DND-41 (cell line): ENCODE data around the gene WNT10A.

Experiments used
- ATAC-seq: fragments of 200-7000 bp; cut with Tn5 transposase; 3 replicates; pipeline ENCODE4 v1.9.1; 2021; ENCODE audit warnings: low read depth; ENCODE audit not compliant: insufficient read depth
- DNase-seq: peaks from one replicate; pipeline ENCODE4 v3.0.0-alpha.2; 2020
- H2AFZ ChIP-seq: 2 replicates; pipeline ENCODE4 v1.6.0; 2012; ENCODE audit warnings: low read depth, low read length
- H3K27ac ChIP-seq: 2 replicates; pipeline ENCODE4 v1.5.1; 2012; ENCODE audit warnings: low read length, inconsistent platforms
- H3K27me3 ChIP-seq: fragments of 200-600 bp; sonication (generic); 2 replicates; pipeline ENCODE4 v1.6.0; 2012; ENCODE audit warnings: low read length, mild to moderate bottlenecking, inconsistent platforms; ENCODE audit not compliant: insufficient read depth, poor library complexity
- H3K36me3 ChIP-seq: 2 replicates; pipeline ENCODE4 v1.5.1; 2012; ENCODE audit warnings: low read length, inconsistent platforms; ENCODE audit not compliant: insufficient read depth
- H3K4me1 ChIP-seq: 2 replicates; pipeline ENCODE4 v1.5.1; 2012; ENCODE audit warnings: mild to moderate bottlenecking, low read length; ENCODE audit not compliant: insufficient read depth
- H3K4me2 ChIP-seq: 2 replicates; pipeline ENCODE4 v1.6.0; 2012; ENCODE audit warnings: mild to moderate bottlenecking, moderate library complexity, low read length, inconsistent platforms; ENCODE audit not compliant: insufficient read depth
- H3K4me3 ChIP-seq, 2 experiments: fragments of 200-600 bp in 1 of 2; shearing (Covaris generic) in 1 of 2; 2 replicates each; pipeline ENCODE4 v1.5.1; 2012 to 2016; ENCODE audit warnings: inconsistent platforms in 2 of 2, low read length in 2 of 2, mild to moderate bottlenecking in 2 of 2, low read depth in 1 of 2, moderate library complexity in 1 of 2
- H3K79me2 ChIP-seq: 2 replicates; pipeline ENCODE4 v1.6.0; 2012; ENCODE audit warnings: low read length, inconsistent platforms; ENCODE audit not compliant: insufficient read depth
- H3K9ac ChIP-seq: 2 replicates; pipeline ENCODE4 v1.6.0; 2012; ENCODE audit warnings: low read depth, mild to moderate bottlenecking, inconsistent platforms, low read length, moderate library complexity
- H3K9me3 ChIP-seq: 2 replicates; pipeline ENCODE4 v1.5.1; 2012; ENCODE audit warnings: low read length, moderate library complexity, mild to moderate bottlenecking, inconsistent platforms; ENCODE audit not compliant: insufficient read depth, severe bottlenecking
- H4K20me1 ChIP-seq: 2 replicates; pipeline ENCODE4 v1.6.0; 2012; ENCODE audit warnings: low read length; ENCODE audit not compliant: insufficient read depth
- EZH2 ChIP-seq: IDR thresholded peaks from 3 replicates; pipeline ENCODE4 v1.6.1; 2012; ENCODE audit warnings: borderline replicate concordance, low read depth, mild to moderate bottlenecking, moderate library complexity, low read length, inconsistent platforms; ENCODE audit not compliant: severe bottlenecking
- TF ChIP-seq, protein P1 (sequence below): IDR thresholded peaks from 2 replicates; pipeline ENCODE4 v1.5.1; 2012; ENCODE audit warnings: borderline replicate concordance, low read length, moderate library complexity, mild to moderate bottlenecking; ENCODE audit not compliant: poor library complexity, severe bottlenecking; ENCODE audit errors: extremely low read depth

The WNT10A gene

DNA sequence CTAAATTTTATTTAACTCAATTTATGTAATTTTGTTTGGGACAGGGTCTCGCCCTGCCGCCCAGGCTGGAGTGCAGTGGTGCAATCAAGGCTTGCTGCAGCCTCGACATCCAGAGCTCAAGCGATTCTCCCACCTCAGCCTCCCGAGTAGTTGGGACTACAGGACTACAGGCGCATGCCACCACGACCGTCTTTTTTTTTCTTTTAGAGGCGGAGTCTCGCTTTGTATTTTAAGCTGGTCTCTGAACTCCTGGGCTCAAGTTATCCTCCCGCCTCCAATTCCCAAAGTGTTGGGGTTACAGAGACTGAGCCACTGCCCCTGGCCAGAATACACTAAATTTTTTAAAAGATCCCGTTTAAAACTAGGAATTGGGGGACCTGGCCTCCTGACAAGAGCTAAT is 18.5 kb downstream of the WNT10A start:
- H3K27ac ChIP-seq: no peak overlapping the region
- no peak overlapping the region for H3K4me3 ChIP-seq
- H3K9me3 ChIP-seq: no peaks in the 10 kb centered on the region
- DNase-seq (no peak), ATAC-seq (no peak)
- no peak overlapping the region for H3K4me2 ChIP-seq
- H3K79me2 ChIP-seq: no peaks in the 10 kb centered on the region
- H3K36me3 ChIP-seq: no peaks in the 10 kb centered on the region
- H3K4me1 ChIP-seq: peaks cover 23% of the 10 kb centered on the region
- no peak for TF ChIP-seq EZH2
- TF ChIP-seq, protein P1, sequence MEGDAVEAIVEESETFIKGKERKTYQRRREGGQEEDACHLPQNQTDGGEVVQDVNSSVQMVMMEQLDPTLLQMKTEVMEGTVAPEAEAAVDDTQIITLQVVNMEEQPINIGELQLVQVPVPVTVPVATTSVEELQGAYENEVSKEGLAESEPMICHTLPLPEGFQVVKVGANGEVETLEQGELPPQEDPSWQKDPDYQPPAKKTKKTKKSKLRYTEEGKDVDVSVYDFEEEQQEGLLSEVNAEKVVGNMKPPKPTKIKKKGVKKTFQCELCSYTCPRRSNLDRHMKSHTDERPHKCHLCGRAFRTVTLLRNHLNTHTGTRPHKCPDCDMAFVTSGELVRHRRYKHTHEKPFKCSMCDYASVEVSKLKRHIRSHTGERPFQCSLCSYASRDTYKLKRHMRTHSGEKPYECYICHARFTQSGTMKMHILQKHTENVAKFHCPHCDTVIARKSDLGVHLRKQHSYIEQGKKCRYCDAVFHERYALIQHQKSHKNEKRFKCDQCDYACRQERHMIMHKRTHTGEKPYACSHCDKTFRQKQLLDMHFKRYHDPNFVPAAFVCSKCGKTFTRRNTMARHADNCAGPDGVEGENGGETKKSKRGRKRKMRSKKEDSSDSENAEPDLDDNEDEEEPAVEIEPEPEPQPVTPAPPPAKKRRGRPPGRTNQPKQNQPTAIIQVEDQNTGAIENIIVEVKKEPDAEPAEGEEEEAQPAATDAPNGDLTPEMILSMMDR: no peak
- no peak overlapping the region for H3K9ac ChIP-seq
- H3K27me3 ChIP-seq: peaks cover 49% of the 10 kb centered on the region
- H4K20me1 ChIP-seq: peaks cover 34% of the 10 kb centered on the region
- no peak overlapping the region for H2AFZ ChIP-seq

DNA sequence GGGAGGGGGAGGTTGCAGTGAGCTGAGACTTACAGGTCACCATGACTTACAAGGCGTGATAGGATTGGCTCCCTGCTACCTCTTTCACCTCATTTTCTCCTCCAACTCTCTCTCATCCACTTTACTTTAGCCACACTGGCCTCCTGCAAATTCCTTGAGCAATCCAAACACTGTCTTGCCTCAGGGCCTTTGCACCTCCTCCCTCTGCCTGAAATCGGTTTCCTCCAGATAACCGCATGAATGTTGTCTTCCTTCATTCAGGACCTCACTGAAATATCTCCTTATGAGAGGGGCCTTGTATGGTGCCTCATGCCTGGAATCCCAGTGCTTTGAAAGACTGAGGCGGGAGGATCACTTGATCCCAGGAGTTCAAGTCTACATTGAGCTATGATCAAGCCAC is 21.8 kb downstream of the WNT10A start:
- Histone ChIP-seq H3K36me3 (no peaks in the 10 kb centered on the region), H4K20me1 (peaks cover 8% of the 10 kb centered on the region), H2AFZ (no peak overlapping the region), H3K4me1 (peaks cover 10% of the 10 kb centered on the region), H3K4me2 (no peak overlapping the region), H3K4me3 (no peak overlapping the region), H3K27me3 (peaks cover 27% of the 10 kb centered on the region), H3K9me3 (no peaks in the 10 kb centered on the region), H3K79me2 (no peaks in the 10 kb centered on the region), H3K9ac (no peak overlapping the region), H3K27ac (no peak overlapping the region)
- DNase-seq (no peak), ATAC-seq (no peak)
- no peak for TF ChIP-seq EZH2
- TF ChIP-seq, protein P1: no peak

DNA sequence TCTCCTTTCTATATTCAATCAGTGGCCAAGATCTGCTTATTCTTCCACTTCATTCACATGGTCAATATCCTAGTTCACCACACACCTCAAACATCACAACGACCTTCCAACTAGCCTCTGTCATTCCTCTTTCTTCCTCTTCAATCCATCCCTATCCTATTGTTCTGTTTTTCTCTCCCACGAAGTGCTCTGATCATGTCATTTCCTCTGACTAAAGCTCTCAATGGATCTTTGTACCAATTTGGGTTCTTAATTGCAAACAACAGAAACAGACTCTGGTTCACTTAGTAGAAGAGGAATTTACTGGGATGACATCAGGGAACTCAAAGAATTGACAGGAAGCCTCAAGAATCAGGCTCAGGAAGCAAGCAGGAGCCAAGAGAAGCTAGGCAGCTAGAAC is 23.5 kb downstream of the WNT10A start:
- TF ChIP-seq, protein P1: no peak
- TF ChIP-seq EZH2: no peak
- no peak overlapping the region for H3K27ac ChIP-seq
- no peak overlapping the region for H3K4me2 ChIP-seq
- no peak for ATAC-seq
- no peaks in the 10 kb centered on the region for H3K9me3 ChIP-seq
- H3K27me3 ChIP-seq: peaks cover 14% of the 10 kb centered on the region
- H3K4me3 ChIP-seq: no peak overlapping the region
- DNase-seq: no peak
- H3K4me1 ChIP-seq: no peaks in the 10 kb centered on the region
- H2AFZ ChIP-seq: no peak overlapping the region
- H3K36me3 ChIP-seq: no peaks in the 10 kb centered on the region
- H3K79me2 ChIP-seq: no peaks in the 10 kb centered on the region
- no peak overlapping the region for H3K9ac ChIP-seq
- H4K20me1 ChIP-seq: no peaks in the 10 kb centered on the region
